Erythroblast (primary cell): ENCODE data around the gene C16orf96.

Experiments used
- GATA1 ChIP-seq: IDR thresholded peaks from 2 replicates; pipeline ENCODE4 v1.6.1; 2011; ENCODE audit warnings: low read depth, mild to moderate bottlenecking, control low read depth, low read length, moderate library complexity
- POLR2A ChIP-seq: IDR thresholded peaks from 2 replicates; pipeline ENCODE4 v1.6.1; 2011; ENCODE audit warnings: mild to moderate bottlenecking, low read length

GRCh38 chr16:4538350-4539235, 17.5 kb upstream of the C16orf96 start, which contains the start of gene CDIP1:
- TF ChIP-seq POLR2A = peak; percentile 61
- no peak for TF ChIP-seq GATA1
